ENCODE measurements around the gene FNDC3A.
"Not testable (repeated sequence)": the region's sequence is repeated elsewhere in the genome, so short reads cannot be mapped to it uniquely, and the experiment has no call there.

Gene FNDC3A

DNA sequence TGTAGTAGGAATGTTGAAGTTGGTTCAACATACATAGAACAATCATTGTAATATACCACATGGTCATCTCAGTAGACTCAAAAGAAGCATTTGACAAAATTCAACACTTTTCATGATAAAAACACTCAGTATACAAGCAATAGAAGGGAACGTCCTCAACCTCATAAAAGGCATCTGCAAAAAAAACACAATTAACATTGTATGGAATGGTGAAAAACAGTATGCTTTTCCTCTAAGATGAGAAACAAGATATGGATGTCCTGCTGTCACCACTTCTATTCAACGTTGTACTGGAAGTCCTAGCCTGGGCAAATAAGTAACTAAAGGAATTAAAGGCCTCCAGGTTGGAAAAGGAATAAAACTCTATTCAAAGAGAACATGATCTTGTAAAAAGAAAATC is 54.5 kb downstream of the FNDC3A start:
- DNase-seq (ENCODE audit: low read depth in 2 of 2): no peak

DNA sequence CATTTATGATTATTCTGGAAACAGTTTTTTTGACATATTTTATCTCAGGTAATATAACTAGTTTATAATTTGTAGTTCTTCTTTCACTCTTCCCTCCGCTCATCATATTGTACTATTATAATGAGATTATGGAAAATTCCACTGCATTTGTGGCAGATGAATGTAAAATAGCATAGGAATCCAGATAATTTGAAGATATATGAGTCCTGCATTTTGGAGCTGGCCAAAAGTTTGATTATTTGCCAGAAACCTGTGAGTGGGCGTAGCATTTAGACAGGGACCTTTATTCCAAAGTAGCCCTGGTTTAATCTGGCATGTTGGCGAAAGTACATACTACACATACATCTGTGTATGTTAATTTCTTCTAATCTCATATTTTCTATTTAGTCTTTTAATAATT is 65.2 kb downstream of the FNDC3A start:
- DNase-seq (ENCODE audit: low read depth in 2 of 2): no peak

DNA sequence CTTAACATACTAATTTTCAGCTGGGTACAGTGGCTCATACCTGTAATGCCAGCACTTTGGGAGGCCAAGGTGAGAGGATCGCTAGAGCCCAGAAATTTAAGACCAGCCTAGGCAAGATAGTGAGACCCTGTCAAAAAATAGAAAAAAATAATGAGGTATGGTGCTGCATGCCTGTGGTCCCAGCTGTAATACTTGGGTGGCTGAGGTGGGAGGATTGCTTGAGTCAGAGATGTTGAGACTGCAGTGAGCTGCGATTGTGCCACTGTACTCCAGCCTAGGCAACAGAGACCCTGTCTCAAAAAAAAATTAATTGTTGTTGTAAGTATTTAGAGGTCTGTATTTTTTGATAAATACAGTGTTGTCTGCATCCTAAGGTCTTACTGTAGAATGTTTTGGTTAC is 66.8 kb downstream of the FNDC3A start:
- no peak for DNase-seq (ENCODE audit: low read depth in 2 of 2)

DNA sequence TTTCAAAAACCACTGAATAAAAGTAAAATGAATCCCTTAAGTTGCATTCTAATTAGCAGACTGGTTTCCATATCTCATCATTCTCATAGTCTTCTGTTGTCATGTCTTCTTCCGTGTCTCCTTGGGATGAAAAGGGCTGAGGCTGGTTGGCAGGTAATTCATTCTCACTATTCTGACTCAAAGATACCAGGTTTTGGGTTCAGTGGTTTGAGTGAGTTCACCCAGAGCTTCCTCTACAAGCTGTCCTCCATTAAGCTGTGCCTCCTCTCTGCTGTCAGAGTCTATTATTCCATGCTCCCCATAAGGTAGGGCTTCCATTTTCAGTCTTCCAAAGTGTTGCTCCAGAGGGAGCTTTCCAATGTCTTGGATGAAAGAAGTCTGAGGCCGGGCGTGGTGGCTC is 68.3 kb downstream of the FNDC3A start:
- DNase-seq (ENCODE audit: low read depth in 2 of 2): no peak

DNA sequence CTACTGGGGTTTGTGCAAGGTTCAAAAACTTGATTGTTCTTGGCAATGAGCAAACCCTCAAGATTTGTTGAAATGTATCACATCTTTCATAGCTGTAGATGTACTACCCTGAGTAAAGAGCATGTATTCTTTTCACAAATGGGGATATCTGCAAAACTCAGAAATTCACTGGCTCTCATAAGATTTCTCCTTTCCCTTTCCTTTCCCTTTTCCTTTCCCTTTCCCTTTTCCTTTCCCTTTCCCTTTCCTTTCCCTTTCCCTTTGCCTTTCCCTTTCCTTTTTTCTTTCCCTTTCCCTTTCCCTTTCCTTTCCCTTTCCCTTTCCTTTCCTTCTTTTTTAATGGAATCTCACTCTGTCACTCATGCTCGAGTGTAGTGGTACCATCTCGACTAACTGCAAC is 69.1 kb downstream of the FNDC3A start:
- no peak for DNase-seq (ENCODE audit: low read depth in 2 of 2)

DNA sequence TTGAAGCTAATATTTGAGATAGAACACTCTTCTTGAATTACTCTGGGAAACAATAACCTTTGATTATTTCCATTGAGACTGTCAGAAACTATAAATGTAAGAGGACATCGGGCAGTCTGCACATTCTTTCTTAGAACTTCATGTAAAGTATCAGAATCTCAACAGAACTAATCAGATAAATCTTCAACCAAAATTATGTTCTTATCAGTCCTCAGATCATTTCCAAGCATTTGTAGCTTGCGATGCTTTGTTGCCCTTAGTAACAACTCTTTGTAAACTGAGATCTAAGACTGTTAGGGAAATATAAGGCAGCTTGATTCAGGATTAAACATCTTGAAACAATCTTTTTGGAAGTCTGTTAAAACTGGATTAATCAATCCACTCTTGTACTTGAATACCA is 70.3 kb downstream of the FNDC3A start:
- DNase-seq (ENCODE audit: low read depth in 2 of 2): no peak

DNA sequence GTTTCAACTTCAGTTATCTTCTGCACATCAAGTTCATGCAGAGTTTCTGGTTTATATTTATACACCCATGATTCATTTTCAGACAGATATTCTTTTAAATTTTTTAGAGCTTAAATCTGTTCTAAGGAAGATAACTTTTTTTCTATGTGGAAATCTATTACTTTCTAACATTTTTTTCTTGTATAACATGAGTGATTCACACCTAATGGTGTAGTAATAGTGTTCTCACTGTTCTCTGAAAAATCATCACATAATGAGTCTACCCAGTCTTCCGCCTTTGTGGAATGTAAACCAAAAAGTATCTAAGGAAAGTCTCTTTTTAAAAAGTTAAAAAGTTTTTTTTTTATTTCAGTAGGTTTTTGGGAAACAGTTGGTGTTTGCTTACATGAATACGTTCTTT is 70.8 kb downstream of the FNDC3A start:
- no peak for DNase-seq (ENCODE audit: low read depth in 2 of 2)

DNA sequence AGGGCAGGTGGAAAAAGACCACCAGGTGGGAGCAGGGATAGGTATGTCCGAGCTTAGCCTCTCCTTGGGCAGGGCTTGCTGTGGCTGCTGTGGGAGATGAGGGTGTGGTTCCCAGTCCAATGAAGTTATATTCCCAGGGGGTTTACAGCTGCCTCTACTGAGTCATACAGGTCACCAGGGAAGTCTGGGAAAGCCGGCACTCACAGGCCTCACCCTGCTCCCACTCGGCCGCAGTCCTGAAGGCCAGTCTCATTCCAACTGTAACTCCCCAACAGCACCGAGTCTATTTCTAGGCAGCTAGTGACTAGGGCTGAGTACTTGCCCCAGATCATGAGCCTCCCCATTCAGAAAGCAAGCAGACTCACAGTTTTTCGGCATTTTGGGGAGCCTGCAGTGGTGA is 77.1 kb downstream of the FNDC3A start:
- no peak for DNase-seq (ENCODE audit: low read depth in 2 of 2)

DNA sequence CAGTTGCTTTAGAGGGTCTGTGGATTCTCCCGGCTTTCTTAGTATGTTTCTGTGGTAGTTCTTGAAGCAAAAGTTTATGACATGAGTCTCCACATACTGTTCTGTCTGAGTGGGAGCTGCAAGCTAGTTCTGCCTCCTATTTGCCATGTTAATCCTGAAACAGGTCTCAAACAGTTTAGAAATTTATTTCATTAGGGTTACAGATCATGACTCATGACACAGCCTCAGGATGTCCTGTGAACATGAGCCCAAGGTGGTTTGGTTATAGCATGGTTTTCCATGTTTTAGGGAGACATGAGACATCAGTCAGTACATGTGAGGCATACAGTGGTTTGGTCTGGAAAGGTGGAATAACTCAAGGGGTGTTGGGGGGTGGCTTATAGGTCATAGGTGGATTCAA is 77.5 kb downstream of the FNDC3A start:
- no peak for DNase-seq (ENCODE audit: low read depth in 2 of 2)

DNA sequence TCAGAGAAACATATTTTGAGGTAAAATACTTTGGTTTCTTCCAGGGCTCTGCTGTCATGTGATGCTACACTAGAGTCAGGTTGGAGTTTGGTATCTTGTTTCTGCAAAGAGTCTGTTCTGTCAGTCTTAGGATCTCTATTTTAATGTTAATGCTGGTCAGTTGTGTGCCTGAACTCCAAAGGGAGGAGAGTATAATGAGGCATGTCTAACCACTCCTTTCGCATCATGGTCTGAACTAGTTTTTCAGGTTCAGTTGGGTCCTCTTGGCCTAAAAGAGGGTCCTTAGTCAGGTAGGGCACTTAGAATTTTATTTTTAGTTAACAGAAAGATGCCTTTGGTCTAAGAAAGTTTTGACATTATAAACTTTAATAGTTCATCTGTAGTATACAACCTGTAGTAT is 78.2 kb downstream of the FNDC3A start:
- DNase-seq (ENCODE audit: low read depth in 2 of 2): no peak

DNA sequence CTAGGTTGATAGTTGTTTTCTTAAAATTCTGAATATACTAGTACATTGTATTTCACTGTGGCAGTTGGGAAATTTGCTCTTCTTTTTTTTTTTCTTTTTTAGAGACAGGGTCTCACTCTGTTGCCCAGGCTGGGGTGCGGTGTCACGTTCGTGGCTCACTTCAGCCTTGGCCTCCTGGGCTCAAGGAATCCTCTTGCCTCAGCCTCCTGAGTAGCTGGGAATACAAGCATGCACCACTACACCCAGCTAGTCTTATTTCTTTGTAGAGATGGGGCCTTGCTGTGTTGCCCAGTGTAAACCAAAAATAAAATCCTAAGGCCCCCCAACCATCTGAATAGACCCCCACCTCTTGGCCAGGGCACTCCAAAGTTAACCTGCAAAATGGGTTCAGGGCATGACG is 79.3 kb downstream of the FNDC3A start:
- no peak for DNase-seq (ENCODE audit: low read depth in 2 of 2)

DNA sequence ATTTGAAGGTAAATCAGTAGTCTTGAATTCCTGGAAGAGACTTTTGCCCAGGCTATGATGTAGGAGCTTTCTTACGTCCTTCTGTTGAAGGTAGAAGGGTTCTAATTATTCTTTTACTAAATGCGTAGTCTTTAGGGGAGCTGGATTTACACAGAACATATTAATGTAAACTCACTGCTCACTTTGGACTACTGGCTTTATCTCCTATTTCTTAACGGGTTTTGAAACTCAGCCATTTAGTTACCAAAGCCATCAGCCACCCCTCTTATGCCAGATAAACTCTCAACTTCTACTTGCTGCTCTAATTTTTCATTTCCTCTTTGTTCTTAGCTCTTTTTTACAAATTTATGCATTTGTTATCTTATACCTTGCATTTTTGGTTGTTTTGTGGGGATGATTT is 81.5 kb downstream of the FNDC3A start:
- no peak for DNase-seq (ENCODE audit: low read depth in 2 of 2)

DNA sequence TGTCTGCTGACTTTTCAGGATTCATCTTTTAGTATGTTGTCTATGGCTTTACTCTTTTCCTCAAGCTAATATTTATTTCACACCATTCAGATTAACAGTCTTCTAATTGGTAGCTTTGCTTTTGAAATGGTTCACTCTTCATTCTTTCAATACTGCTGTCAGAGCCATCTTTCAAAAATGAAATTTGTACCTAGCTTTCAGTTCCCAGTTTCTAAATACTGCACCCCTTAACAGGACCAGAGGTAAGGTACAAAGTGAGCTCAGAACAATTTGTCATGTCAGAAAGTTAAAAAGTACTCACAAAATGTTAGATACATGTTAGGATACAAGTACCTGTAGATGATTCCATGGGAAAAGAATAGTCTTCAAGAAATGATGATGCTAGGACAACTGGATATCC is 83.0 kb downstream of the FNDC3A start:
- DNase-seq (ENCODE audit: low read depth in 2 of 2): no peak

DNA sequence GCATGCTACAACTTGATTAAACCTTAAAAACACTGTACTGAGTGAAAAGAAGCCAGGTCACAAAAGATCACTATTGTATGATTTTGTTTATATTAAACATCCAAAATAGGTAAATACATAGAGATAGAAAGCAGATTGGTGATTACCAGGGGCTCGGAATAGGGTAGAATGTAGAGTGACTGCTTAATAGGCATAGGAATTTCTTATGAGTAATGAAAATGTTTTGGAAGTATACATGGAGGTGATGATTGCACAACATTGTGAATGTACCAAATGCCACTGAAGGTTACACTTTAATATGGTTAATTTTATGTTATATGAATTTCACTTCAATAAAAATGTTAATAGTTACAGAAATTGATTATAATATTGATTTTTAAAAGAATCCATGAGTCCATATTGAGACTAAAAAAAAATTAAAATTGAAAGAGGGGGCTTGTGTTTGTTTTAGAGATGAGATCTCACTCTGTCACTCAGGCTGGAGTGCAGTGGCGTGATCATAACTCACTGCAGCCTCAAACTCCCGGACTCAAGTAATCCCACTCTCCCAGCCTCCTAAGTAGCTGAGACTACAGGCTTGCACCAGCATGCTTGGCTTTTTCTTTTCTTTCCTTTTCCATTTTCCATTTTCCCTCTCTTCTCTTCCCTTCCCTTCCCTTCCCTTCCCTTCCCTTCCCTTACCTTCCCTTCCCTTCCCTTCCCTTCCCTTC is 85.1 kb downstream of the FNDC3A start:
- no peak for DNase-seq (ENCODE audit: low read depth in 2 of 2)

DNA sequence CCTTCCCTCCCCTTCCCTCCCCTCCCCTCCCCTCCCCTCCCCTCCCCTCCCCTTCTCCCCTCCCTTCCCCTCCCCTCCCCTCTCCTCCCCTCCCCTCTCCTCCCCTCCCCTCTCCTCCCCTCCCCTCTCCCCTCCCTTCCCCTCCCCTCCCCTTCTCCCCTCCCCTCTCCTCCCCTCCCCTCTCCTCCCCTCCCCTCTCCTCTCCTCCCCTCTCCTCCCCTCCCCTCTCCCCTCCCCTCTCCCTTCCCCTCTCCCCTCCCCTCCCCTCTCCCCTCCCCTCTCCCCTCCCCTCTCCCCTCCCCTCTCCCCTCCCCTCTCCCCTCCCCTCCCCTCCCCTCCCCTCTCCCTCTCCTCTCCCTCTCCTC is 85.7 kb downstream of the FNDC3A start:
- not testable (repeated sequence) for DNase-seq (ENCODE audit: low read depth in 2 of 2)

DNA sequence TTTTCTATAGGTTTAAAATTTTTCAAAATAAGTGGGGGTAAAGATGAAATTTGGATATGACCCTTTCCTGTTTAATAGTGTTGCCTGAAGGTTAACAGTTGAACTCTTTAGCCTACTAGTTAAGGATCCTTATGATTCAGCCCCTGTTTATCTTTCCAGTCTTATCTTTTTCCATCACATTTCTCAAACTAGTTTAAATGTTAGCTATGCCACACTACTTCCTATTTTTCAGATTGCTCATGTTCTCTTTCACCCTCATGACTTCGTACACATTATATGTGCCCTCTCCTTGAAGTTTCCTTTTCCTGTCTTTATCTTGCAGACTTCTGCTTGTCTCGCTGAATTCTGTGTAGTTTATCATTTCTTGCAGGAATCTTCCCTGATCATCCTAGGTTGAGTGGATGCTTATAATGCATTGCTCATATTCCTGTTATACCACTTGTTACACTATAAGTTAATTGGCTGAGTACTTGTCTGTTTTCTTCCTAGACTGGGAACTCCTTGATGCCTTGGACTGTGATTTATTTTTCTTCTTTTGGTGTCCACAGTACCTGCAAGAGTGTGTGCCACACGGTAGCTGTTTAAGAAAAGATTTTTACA is 86.7 kb downstream of the FNDC3A start:
- DNase-seq (ENCODE audit: low read depth in 2 of 2): no peak

DNA sequence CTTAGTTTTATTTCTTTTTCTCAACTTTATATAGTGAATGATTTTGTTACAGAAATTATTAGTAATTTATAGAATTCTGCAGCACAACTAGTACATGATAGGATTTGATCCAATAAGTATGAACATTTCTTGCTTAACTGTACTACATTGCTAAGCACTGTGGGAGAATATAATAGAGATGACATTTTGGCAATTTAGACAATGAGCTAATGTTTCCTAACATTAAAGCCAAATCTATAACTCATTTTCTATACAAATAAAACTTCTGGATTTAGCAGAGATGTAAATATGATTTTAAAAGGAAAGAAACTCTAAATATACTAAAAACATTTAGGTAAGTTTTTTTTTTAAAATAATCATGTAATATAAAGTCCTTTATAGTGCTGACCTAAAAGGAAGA is 87.3 kb downstream of the FNDC3A start:
- DNase-seq (ENCODE audit: low read depth in 2 of 2): no peak

DNA sequence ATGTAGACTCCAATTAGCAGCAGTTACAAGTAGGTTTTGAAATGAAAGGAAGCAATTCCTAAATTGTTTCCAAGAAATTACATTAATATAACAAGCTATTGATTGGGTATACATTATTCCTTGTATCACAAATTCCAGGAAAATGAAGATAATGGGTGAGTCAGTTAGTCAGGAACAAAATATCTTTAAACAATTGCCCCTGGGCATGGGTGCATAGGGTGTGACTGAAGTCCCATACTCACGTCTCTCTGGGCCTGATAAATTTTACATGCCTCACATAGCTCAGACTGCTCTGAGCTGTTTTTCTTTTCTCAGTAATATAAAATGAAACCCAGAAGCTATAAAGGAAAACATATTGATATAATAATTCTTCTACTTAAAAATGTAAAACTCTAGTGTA is 87.8 kb downstream of the FNDC3A start:
- DNase-seq (ENCODE audit: low read depth in 2 of 2): no peak

DNA sequence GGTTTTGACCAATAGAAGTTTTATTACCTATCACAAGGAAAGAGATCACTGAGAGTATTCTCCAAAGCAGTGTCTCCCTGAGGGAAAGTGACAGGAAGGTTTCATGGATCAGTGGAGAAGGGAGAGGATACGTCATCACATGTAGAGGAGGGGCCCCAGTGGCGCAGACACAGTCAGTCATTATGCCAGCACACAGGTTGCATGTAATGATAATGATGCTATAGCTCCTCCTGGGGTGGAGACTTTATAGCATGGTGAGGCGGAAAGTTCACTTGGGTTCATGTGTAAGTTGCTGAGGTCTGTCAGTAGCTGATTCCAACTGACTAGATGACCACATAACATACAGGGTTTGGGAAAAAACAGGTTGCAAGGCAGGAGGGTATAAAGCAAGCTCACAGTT is 88.8 kb downstream of the FNDC3A start:
- no peak for DNase-seq (ENCODE audit: low read depth in 2 of 2)

DNA sequence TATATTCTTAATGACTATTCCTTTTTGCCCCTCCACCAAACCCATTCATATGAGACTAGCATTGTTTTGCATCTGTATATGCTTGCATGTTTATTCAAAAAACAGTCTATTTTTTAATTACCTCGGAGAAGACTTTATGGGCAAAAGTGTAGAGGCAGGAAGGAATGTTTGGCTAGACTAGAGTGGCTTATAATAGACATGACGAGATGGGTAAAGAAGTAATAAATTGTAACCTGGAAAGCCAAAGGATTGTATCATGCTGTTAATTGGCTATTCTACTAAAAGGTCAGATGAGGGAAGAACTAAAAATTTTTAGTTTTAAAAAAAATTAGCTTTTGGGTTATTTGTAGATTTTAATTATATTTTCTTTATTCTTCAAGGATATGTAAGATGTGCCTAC is 91.1 kb downstream of the FNDC3A start:
- DNase-seq (ENCODE audit: low read depth in 2 of 2): no peak

DNA sequence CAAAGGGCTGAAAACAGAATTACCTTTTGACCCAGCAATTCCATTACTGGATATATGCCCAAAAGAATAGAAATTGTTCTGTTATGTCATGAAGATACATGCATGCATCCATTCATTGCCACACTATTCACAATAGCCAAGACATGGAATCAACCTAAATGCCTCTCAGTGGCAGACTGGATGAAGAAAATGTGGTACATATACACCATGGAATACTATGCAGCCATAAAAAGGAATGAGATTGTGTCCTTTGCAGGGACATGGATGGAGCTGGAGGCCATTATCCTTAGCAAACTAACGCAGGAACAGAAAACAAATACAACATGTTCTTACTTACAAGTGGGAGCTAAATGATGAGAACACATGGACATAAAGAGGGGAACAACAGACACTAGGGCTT is 92.8 kb downstream of the FNDC3A start:
- DNase-seq (ENCODE audit: low read depth in 2 of 2): not testable (repeated sequence)

DNA sequence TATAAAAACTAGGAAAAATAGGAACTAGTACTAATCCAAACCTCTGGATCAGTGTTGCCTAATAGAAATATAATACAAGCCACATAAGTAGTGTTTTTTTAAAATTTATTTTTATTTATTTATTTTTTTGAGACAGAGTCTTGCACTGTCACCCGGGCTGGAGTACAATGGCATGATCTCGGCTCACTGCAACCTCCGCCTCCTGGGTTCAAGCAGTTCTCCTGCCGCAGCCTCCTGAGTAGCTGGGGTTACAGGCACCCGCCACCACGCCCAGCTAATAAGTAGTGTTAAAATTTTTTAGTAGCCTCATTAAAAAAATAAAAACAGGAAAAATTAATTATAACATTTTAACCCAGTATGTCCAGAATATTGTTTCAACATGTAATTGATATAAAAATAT is 94.3 kb downstream of the FNDC3A start:
- DNase-seq (ENCODE audit: low read depth in 2 of 2): not testable (repeated sequence)

DNA sequence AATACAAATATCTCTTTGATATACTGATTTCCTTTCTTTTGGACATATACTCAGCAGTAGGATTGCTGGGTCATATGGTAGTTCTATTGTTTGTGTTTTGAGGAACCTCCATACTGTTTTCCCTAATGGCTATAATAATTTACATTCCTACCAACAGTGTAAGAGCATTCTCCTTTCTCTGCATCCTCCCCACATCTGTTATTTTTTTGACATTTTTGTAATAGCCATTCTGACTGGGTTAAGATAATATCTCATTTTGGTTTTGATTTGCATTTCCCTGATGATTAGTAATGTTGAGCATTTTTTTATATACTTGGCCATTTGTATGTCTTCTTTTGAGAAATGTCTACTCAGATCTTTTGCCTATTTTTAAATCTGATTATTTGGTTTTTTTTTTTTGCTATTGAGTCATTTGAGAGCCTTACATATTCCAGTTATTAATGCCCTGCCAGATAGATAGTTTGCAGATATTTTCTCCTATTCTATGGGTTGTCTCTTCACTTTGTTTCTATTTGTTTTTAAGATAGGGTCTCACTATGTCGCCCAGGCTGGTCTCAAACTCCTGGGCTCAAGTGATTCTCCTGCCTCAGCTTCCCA is 95.7 kb downstream of the FNDC3A start:
- DNase-seq (ENCODE audit: low read depth in 2 of 2): no peak

Data from activated CD4-positive, alpha-beta T cell treated with anti-CD3 and anti-CD28 coated beads for 24 hours (primary cell).